ENCODE results near the gene CUX1.

DNA sequence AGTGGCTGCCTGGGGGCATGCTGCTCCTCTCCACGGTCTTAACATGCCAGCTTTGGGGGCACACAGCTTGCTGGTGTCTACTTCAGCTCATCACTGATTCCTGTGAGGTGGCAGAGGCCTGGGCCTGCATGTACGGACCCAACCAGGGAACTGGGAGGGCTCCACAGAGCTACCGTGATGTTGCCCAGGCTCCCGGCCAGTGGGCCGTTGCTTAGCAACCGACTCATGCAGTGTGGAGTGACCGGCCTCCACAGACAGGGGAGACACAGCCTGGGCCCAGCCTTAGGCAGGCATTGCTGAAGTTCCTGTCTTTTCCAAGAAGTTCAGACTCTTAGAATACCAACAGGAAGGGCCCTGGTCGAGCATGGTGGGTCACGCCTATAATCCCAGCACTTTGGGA is 443.4 kb downstream of the CUX1 start:
- TF ChIP-seq, protein P1, sequence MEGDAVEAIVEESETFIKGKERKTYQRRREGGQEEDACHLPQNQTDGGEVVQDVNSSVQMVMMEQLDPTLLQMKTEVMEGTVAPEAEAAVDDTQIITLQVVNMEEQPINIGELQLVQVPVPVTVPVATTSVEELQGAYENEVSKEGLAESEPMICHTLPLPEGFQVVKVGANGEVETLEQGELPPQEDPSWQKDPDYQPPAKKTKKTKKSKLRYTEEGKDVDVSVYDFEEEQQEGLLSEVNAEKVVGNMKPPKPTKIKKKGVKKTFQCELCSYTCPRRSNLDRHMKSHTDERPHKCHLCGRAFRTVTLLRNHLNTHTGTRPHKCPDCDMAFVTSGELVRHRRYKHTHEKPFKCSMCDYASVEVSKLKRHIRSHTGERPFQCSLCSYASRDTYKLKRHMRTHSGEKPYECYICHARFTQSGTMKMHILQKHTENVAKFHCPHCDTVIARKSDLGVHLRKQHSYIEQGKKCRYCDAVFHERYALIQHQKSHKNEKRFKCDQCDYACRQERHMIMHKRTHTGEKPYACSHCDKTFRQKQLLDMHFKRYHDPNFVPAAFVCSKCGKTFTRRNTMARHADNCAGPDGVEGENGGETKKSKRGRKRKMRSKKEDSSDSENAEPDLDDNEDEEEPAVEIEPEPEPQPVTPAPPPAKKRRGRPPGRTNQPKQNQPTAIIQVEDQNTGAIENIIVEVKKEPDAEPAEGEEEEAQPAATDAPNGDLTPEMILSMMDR (IDR thresholded peaks at IDR 0.05): no peak
- TF ChIP-seq EZH2 (IDR thresholded peaks at IDR 0.05; ENCODE audit: borderline replicate concordance, insufficient read depth, low read depth, low read length, poor library complexity, severe bottlenecking): no peak
